Hematopoietic multipotent progenitor cell treated with erythropoietin and hydrocortisone succinate and interleukin-3 and kit ligand, for 15 days (in vitro differentiated cells): Measurements from ENCODE around the gene PARVB.
"Not testable (repeated sequence)": the region's sequence is repeated elsewhere in the genome, so short reads cannot be mapped to it uniquely, and the experiment has no call there.

Experiments used
- DNase-seq: peaks from one replicate; pipeline ENCODE4 v3.0.0-alpha.2; 2015; ENCODE audit warnings: low spot score

Gene PARVB

DNA sequence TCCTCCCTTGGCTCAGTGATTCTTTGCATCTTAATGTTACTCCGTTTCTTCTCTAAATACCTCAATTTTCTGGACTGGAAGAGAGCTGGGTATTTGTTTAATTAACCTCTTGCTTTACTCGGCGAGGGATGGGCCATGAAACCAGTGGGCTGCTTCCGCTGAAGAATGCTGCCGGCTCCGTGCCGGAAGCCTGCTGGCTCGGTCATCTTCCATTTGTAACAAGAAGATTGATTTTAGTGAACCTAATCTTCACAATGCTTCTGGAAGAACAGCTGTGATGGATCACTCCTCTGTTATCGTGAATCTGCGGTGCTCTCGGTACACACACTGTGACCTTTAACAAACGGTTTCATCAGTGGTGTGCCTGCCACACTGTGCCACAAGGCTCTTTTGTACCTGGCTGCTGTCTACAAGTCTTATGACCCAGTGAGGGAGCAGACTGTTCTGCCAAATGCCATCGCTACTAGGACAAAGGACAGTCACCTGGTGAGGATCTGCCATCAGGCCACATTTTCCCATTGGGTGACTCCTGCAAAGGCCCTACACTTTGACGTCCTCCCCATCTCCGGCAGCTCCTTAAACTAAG is 25.3 kb upstream of the PARVB start:
- DNase-seq: no peak

DNA sequence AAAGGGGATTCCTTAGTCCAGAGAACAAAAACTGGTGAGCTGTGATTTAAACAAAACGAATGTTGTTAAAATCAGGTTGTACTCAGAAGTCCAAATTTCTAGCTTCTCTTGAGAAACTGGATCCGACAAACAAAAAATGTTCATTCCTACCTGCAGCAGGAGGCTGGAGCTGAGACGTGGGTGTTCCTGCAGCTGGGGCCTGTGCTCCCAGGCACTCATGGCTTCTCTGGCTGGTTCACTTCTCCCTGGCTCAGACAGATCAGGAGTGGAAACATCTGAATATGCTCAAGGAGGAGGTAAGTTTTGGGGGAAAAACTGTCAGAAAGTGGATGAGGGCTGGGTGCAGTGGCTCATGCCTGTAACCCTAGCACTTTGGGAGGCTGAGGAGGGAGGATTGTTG is 24.7 kb upstream of the PARVB start:
- DNase-seq: no peak

DNA sequence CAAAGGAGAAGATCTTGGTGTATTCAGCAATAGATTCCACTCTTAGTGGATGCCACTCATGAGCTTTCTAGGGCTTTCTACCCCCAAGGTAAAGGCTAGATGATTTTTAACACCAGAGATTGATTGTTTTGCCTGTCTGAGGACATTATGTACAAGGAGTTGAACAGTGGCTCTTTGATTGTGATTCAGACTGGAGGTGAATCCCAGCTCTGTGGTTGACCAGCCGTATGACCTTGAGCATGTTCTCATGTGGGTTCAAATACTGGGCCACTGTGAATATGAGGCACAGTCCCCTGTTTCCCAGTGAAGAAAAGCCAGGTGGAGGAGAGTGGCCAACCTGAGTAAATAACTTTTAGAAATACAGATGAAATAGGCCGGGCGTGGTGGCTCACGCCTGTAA is 24.0 kb upstream of the PARVB start:
- no peak for DNase-seq

DNA sequence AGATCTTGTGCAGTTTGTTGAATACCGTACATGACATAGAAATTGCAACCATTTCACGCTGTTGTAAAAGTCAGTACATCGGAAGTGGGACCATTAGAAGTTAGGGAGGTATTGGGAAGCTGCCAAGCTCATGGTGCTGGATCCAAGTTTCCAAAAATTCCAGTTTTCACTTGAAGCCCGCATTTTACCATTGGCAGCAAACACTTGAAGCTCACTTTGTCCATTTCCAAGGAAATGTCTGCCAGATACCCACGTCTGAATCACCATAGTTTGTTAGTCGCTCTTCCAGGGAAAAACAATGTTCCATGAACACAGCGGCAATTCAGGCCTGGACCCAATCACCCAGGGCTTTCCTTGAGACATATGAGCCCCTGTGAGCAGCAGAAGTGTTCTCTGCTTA is 22.6 kb upstream of the PARVB start:
- no peak for DNase-seq

DNA sequence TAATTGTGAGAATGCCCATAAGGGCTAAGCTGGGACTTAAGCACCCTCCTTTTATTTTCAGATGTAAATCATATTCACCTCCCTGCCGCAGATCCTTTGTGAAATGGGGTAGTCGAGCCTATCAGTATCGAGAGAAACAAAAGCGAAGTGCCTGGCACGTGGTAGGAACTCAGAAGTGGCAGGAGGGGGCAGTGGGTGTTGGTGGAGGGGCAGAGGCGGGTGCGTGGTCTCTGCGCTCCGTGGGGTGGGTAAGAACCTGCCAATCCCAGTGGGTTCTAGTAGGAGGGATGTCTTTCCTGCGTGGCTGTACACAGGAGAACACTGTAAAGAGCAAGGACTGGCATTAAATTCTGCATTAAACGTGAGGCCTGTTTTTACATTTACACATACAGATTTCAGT is 21.8 kb upstream of the PARVB start:
- no peak for DNase-seq

DNA sequence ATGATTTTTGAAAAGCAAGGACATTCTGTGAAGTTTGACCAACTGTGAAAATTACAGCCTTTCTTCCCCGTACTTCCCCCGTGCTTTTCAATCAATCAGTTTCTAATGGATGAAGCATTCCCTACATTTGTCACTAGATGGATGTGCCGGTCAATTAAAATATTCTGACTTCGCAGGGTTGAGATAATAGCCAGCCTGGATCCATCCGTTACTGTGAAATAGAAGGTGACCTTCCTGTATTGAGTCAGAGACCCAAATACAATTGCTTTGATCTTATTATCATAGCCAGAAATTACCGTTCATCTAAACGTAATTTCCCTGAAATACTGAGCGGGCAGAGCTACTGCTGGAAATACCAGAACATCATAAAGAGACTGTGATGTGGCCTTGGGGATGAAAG is 21.1 kb upstream of the PARVB start:
- no peak for DNase-seq

DNA sequence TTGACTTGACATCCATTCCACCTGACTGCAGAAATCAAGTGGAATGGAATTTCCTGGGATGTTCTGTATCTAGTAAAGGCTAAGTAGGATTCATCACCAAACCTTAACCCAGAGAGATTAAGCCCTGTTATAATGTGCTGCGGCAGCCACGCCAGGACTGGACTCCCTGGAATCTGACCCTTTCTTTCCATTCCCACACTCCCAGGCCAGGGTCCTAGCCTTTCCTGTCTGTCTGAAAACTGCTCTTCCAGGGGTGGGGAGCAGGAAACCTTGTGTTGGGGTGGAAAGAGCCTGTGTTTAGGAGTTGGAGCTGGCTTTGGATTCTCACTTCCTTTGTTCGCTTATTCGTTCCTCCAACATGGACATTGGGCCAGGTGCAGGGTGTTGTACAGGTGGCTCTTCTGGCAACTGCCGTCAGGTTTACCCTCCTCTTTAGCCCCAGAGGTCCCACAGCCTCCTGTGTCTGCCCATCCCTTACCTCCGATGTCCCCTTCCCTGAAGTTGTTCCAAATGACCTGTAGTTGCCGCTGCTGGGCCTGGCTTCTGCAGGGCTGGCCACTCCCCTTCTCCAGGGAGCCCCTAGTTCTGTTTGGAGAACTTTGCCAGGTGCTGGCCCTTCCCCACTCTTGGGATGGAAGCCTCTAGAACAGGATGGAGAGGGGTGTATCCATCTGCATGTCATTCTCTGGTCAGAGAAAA is 20.5 kb upstream of the PARVB start:
- DNase-seq: no peak

DNA sequence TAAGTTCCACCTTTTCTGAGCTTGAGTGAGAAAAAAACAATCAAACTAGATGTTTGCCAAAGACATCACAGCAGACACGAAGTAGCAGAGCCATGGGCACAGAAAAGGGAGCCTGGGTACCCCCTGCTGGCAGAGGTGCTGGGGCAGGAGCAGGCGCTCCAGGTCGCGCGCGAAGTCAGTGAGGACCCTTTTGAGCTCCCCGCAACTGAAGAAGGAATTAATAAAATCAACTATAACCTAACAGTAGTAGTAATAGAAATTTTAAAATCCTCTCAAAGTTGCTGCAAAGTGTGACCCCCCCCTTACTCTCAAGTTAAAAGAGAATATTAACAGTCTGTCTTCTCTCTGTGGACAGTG is 20.0 kb upstream of the PARVB start:
- DNase-seq: no peak

DNA sequence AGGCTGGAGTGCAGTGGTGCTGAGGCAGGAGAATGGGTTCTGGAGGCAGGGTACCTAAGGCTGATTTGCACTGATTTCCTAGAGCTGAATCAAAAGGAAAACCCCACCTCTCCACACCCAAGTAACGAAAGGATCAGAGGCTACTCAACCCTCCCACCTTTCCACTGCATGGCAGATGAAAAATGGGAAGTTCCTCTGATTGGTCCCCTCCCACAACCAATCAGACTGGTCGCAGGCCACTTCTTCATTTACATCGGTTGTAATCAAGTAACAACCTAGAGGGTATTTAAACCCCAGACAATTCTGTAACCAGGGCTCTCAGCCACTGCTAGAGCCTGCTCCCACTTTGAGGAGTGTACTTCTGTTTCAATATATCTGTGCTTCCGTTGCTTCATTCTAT is 18.6 kb upstream of the PARVB start:
- DNase-seq: no peak

DNA sequence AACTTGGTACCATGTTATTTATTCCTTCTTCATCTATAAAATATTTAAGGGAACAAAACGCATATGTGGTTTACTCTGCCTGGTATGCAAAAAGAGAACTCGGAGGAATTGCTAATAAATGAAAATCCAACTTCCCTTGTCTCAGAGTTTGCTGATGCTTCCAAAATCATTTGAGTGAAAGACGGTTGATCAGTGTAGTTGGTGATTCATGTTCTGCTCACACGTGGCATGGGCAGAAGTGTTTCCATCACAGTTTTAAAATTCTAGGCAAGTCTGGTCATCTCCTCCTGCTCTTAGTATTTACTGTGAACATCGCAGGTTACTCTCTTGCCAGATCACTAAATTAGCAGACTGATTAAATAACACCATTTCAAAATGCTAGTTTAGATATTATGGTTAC is 11.9 kb upstream of the PARVB start:
- no peak for DNase-seq

DNA sequence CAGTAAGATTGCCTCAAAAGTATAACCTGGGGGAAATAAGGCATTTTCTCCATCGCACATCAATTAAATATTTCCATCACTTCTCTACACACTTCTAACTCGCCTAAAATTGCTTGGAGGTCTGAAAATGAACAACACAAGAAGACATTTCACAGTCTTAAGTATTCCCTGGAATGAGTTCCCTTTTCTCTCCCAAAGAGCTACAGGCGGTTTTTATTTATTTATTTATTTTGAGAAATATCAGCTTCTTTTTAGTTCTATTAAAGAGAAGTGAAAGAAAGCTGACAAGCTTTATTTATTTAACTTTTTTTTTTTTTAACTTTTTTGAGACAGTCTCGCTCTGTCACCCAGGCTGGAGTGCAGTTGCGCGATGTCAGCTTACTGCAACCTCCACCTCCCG is 11.5 kb upstream of the PARVB start:
- no peak for DNase-seq

DNA sequence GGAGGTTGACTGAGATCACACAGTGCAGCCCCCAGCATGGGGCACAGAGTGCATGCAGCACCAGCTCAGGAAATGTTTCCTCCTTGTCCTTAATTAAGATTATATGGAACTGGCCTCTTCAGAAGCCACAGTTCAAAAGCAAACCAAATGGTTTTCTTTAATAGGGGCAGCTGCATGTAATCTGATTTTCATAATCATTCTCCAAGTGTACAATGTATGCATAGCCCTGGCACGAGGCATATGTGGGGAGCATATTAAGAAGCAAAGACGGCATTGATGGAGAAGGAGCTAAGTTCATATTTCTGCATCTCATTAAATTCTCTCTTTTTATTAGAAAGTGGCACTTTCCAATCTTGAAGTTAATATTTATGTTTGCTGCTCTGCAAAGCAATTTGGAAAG is 9.9 kb upstream of the PARVB start:
- DNase-seq: no peak

DNA sequence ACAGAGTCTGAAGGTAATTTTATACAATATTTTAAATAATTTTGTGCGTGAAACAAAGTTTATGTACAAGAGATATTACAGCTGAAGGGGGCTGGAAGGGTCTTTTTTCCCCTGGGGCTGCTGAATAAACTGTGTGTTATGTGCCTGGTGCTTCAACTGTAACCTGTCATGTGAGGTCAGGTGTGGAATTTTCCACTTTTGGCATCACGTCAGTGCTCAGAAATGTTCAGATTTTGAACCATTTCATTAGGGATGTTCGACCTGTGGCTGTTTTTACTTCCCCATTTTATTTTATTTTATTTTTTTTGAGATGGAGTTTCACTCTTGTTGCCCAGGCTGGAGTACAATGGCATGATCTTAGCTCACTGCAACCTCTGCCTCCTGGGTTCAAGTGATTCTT is 7.5 kb upstream of the PARVB start:
- DNase-seq: not testable (repeated sequence)

DNA sequence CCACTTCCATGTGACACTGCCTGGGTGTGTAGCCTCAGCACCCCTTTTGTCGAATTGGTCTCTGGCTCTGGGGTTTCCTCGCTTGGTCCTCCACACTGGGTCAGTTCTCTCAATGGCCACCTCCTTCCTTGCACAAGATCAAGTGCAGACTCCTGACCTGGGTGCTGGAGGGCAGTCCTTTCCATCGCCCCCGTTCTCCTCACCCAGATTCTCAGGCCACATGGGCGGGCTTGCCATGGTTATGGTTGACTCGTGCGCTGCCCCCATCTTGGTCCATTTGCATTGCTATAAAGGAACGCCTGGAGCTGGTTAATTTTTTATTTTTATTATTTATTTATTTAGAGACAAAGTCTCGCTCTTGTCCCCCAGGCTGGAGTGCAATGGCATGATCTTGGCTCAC is 5.5 kb upstream of the PARVB start:
- no peak for DNase-seq

DNA sequence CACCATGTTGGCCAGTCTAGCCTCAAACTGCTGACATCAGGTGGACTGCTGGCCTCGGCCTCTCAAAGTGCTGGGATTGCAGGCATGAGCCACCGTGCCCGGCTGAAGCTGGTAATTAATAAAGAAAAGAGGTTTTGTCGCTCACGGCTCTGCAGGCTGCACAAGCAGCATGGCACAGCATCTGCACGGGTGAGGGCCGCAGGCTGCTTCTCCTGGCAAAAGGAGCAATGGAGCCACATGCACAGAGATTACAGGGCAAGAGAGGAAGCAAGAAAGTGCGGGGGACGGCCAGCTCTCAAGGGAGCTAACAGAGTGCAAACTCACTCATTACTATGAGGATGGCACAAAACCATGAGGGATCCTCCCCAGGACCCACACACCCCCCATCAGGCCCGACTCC is 4.7 kb upstream of the PARVB start:
- DNase-seq: no peak

DNA sequence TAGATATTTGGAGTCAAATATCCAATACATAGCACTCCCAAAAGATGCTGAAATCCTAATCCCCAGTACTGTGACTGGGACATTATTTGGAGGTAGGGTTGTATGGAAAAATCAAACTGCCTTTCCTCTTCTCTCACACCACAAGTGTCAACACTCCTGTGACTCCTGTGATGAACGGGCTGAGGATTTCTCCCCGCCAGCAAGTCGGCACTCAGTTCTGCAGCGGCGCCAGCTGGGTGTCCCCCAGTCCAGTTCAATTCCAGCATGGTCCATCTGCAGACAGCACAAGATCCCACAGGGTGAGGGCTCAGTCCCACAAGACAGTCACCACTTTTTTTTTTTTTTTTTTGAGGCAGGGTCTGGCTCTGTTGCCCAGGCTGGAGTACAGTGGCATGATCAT is 4.3 kb upstream of the PARVB start:
- DNase-seq: no peak

DNA sequence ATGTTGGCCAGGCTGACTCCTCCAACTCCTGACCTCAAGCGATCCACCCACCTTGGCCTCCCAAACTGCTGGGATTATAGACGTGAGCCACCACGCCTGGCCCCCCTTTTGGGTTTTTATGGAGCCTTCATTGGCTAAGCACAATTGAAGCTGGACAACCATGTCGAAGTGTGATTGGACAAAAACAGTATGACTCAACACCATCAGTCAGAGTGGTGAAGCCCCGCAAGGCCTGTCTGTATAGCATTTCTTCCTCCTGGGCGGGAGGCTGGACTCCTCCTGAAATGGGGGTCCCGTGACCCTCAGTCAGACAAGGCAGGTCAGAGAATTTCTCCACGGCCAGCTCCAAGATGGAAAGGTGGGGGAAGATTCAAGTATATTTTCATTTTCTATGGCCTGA is 3.1 kb upstream of the PARVB start:
- no peak for DNase-seq

DNA sequence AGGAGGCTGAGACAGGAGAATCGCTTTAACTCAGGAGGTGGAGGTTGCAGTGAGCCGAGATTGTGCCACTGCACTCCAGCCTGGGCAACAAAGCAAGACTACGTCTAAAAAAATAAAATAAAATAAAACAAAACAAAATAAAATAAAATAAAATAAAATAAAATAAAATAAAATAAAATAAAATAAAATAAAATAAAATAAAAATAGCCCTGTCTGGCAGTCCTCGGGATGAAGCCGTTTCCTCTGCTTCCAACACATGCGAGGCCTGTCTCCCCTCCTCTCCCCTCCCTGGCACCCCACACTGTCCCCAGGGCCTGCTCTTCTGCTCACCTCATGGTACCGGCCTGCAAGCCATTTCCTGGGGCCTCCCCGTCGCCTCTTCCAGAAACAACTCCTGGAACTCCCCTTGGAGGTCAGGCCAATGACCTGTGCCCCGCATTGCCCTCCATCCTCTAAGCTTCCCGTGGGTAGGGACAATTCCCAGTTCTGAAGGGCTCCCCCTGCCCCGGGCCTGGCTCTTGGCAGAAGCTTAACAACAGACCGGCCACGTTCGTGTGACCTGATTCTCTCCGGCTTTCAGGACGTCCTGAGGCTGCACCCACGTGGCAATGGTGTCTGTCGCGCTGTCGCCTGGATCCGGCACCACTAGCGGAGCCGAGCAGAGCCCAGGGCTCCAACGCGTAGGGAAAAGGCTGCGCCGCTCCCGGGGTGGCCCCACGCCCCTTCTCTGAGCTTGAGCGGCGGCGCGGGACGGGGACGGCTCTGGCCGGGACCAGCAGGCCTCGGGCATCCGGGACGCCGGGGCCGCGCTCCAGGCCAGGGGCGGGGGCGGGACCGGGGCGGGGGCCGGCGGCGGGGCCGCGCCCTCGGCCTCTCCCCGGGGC is 456 bp upstream of the PARVB start:
- peak; percentile 44 for DNase-seq

DNA sequence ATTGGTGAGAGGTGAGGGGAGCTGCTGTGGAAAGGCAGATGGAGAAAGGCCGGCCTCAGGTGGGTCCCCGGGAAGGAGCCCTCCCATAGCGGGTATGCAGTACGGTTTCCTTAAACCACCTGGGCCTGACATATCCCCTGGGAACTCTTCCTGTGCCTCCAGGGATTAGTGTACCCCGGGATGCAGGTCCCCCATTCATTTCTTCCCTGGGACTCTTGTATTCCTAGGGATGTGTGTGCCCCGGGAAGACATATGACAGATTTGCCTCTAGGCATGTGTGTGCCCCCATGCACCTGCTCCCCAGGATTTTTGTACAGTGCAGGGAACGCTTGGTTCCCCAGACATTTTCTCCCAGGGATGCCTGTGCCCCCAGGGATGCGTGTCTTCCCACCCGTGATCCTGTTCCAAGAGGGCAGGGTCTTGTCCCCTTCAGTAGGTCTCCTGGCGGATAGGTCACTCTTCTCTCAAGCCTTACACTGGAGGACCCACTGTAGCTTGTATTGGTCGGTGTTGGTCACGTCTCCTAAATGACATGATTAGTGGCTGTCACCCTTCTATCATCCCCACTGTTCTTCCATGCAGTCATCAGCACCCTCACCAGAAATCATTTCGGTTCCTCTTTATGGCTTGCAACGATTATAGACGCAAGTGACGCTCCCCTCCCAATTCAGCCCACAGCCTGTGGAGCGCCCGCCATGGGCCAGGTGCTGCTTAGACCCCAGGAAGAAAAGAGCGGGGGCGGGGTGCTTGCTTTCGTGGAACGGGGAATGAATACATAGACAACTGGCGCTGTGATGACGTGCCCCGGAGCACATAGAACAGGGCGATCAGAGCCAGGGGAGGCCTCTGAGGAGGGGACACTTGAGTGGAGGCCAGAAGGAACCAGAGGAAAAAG is 1.3 kb downstream of the PARVB start:
- DNase-seq: no peak

DNA sequence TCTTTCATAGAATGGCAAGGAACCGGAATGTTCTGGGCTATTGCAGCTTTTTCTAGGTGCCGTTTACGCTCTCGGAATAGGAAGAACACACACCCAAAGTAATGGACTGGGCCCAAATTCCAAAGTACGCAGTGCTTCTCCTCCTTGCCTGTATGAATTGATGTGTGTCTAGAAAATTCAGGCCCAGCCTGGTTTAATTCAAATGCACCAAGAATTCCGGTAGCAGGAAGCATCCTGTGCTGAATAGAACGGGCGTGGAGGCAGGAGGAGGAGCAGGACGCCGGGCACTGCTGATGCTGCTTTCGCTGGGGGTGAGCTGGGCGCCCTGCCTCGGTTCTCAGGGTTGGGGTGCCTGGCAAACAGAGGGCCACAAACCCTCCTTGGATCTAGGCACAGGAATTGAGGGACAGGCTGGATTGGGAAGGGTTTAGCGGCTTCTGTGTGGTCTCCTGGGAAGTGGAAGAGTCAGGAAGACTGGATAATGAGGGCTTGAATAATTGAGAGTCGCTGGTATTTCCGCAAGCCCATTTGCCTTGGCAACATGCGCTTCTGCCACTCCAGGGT is 2.0 kb downstream of the PARVB start:
- no peak for DNase-seq

DNA sequence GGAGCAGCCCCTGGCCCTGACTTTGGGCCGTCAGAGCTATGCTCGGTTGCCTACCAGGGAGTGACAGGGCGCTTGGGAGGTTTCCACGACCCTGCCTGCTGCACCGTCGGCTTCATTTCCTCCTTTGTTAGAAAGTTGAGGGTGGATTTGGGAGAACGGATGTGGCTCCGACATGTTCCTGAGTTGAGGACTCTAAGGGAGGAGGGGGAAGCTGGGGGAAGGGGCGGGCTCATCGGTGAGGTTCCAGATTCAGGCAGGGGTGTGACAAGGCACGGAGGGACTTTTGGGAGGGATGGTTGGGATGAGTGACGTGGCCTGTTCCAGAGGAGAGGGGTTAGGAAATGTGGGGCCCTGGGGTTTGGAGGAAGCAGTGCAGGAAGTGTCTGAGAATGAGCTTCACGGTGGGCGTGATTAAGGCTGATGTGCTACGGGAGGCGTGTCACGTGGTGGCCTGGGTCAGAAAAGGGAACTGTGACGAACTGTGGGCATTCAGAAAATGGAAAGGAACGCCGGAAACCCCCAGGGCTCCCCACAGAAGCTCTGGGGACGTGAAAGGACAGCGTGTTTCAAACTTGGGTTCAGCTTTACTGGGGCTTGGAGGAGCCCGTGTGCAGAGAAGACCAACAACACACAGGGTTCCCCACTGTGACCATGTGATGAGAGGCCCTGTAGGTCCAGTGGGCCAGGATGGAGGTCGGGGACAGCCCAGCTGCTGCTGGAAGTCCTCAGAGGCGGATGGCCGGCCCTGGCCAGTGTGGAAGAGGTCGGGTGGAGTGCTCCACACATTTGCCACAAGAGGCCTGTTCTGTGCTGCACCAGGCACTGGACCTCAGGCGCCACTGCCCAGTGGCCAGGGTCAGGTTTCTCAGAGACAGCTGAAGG is 2.8 kb downstream of the PARVB start:
- DNase-seq: peak; percentile 60
